HEK293 (cell line): ENCODE data around the gene CAPN12.

Source experiments
- CTCF ChIP-seq: fragments of 450-650 bp; formaldehyde crosslinking; IDR thresholded peaks from 2 replicates; pipeline ENCODE4 v1.5.1; 2016; ENCODE audit warnings: missing biosample characterization, missing genetic modification characterization
- EGR2 ChIP-seq: fragments of 450-650 bp; formaldehyde crosslinking; IDR thresholded peaks from 2 replicates; pipeline ENCODE4 v1.5.1; 2016; ENCODE audit warnings: low read depth, missing biosample characterization, missing genetic modification characterization
- KLF16 ChIP-seq: fragments of 450-650 bp; formaldehyde crosslinking; IDR thresholded peaks from 2 replicates; pipeline ENCODE4 v1.5.1; 2017; ENCODE audit warnings: missing biosample characterization, missing genetic modification characterization
- PBX3 ChIP-seq: sonication (generic); formaldehyde crosslinking; IDR thresholded peaks from 2 replicates; pipeline ENCODE4 v1.8.1; 2022; ENCODE audit warnings: mild to moderate bottlenecking, moderate library complexity, missing genetic modification reagents
- YY1 ChIP-seq: fragments of 450-650 bp; formaldehyde crosslinking; IDR thresholded peaks from 2 replicates; pipeline ENCODE4 v1.5.1; 2018; ENCODE audit warnings: missing biosample characterization, missing genetic modification characterization
- ZNF114 ChIP-seq: fragments of 450-650 bp; formaldehyde crosslinking; IDR thresholded peaks from 2 replicates; pipeline ENCODE4 v1.5.0; 2017; ENCODE audit warnings: missing biosample characterization, missing genetic modification characterization
- ZNF184 ChIP-seq: fragments of 450-650 bp; IDR thresholded peaks from 2 replicates; pipeline ENCODE4 v1.5.1; 2018; ENCODE audit warnings: missing biosample characterization, mild to moderate bottlenecking, missing genetic modification characterization
- ZNF274 ChIP-seq, 2 experiments: fragments of 200-500 bp in 1 of 2; fragments of 450-650 bp in 1 of 2; sonication (Bioruptor generic) in 1 of 2; formaldehyde crosslinking in 1 of 2; IDR thresholded peaks; 2 replicates each; pipeline versions ENCODE4 v1.5.1 to v1.6.1; 2014 to 2016; ENCODE audit warnings: borderline replicate concordance in 1 of 2, inconsistent platforms in 1 of 2, low read length in 1 of 2, missing biosample characterization in 1 of 2, missing genetic modification characterization in 1 of 2
- ZNF311 ChIP-seq: fragments of 450-650 bp; formaldehyde crosslinking; IDR thresholded peaks from 2 replicates; pipeline ENCODE4 v1.5.1; 2017; ENCODE audit warnings: missing biosample characterization, missing genetic modification characterization, borderline replicate concordance
- ZNF398 ChIP-seq: fragments of 450-650 bp; formaldehyde crosslinking; IDR thresholded peaks from 2 replicates; pipeline ENCODE4 v1.5.1; 2017; ENCODE audit warnings: missing biosample characterization, missing genetic modification characterization

GRCh38 chr19:38683393-38684077 lies 60.7 kb downstream of the CAPN12 start:
- peak; percentile 91 for TF ChIP-seq ZNF398 (tag by site-specific recombination)
- no peak for TF ChIP-seq CTCF (tag by site-specific recombination)
- TF ChIP-seq YY1 (tag by site-specific recombination), result no peak
- TF ChIP-seq KLF16 (tag by site-specific recombination), result no peak
- TF ChIP-seq ZNF184 (tag by site-specific recombination), result no peak; the same call in 1 of the 2 replicates
- TF ChIP-seq ZNF114 (tag by site-specific recombination), result no peak
- TF ChIP-seq ZNF274 (IDR thresholded peaks at IDR 0.05; ENCODE audit: low read length), result no peak
- TF ChIP-seq ZNF274 (tag by site-specific recombination; IDR thresholded peaks at IDR 0.05; ENCODE audit: borderline replicate concordance), result no peak
- no peak for TF ChIP-seq EGR2 (tag by site-specific recombination)
- TF ChIP-seq PBX3 (CRISPR knock-in tag), result no peak
- TF ChIP-seq ZNF311, result no peak
